GM12878 (cell line): ENCODE results near the gene SNN. TPM values are rescaled to one million over a fixed set of nuclear protein-coding genes. Genes with fewer than 3 reads are reported as not detected.
A peak's percentile ranks its signal among the peaks of the same experiment; 100 is the strongest.

Source experiments
- ATF3 ChIP-seq: IDR thresholded peaks from 2 replicates; pipeline ENCODE4 v1.6.1; 2011; ENCODE audit warnings: low read depth, mild to moderate bottlenecking, low read length, moderate library complexity, borderline replicate concordance; ENCODE audit errors: extremely low read depth
- BMI1 ChIP-seq: fragments of 450-650 bp; IDR thresholded peaks from 2 replicates; pipeline ENCODE4 v1.6.1; 2016; ENCODE audit warnings: mild to moderate bottlenecking, moderate library complexity, borderline replicate concordance
- CREM ChIP-seq: IDR thresholded peaks from 2 replicates; pipeline ENCODE4 v1.6.1; 2014; ENCODE audit warnings: antibody characterized with exemption, low read depth
- IKZF1 ChIP-seq: fragments of 450-650 bp; conservative IDR thresholded peaks from 2 replicates; pipeline ENCODE4 v1.6.1; 2017; ENCODE audit warnings: antibody characterized with exemption, mild to moderate bottlenecking
- IKZF2 ChIP-seq, 2 experiments: fragments of 450-650 bp; IDR thresholded peaks; 2 replicates each; pipeline ENCODE4 v1.6.1; 2017; ENCODE audit warnings: mild to moderate bottlenecking in 2 of 2, moderate library complexity in 2 of 2
- JUNB ChIP-seq: IDR thresholded peaks from 2 replicates; pipeline ENCODE4 v1.6.1; 2016; ENCODE audit warnings: antibody characterized with exemption, mild to moderate bottlenecking
- NFIC ChIP-seq: IDR thresholded peaks from 2 replicates; pipeline ENCODE4 v1.6.1; 2012; ENCODE audit warnings: low read depth, mild to moderate bottlenecking, inconsistent platforms, low read length, moderate library complexity
- RUNX3 ChIP-seq: IDR thresholded peaks from 2 replicates; pipeline ENCODE4 v1.6.1; 2012; ENCODE audit warnings: low read length, inconsistent platforms
- TARDBP ChIP-seq: IDR thresholded peaks from 2 replicates; pipeline ENCODE4 v1.6.1; 2016; ENCODE audit warnings: borderline replicate concordance
- ZBED1 ChIP-seq: IDR thresholded peaks from 2 replicates; pipeline ENCODE4 v1.6.1; 2016; ENCODE audit warnings: borderline replicate concordance
- polyA plus RNA-seq, 11 experiments: library from polyadenylated mRNA; depleted of rRNA in 4 of 11; unstranded in 6 of 11; stranded (reverse) in 5 of 11; fragments of >200 nt; fragmentation: Nextera tagmentation in 4 of 11; fragmentation: Illumina TruSeq in 1 of 11; extraction: Ambion mirVana in 4 of 11; extraction: Trizol in 1 of 11; gene quantifications; 1 replicate in 1 of 11; 2 replicates in 10 of 11; pipeline versions ENCODE4 v1.2.1 to v1.2.3, GENCODE V29; 2011 to 2016; ENCODE audit warnings: inconsistent platforms in 2 of 11, missing spikeins in 2 of 11, low read depth in 1 of 11
- total RNA-seq, 4 experiments: library from RNA; depleted of rRNA in 3 of 4; stranded (reverse); fragments of >200 nt in 3 of 4; fragmentation: Illumina TruSeq in 1 of 4; extraction: Trizol in 1 of 4; gene quantifications; 2 replicates each; pipeline versions ENCODE4 v1.2.1 to v1.2.3, GENCODE V29; 2013 to 2021

The SNN gene
- total and polyA plus RNA-seq, 10 of the 15 experiments (the other 5 are each of a cell fraction or from before 2014, with no cell fraction given) = 2.2 to 43.4 (median 27.8) TPM

- TF ChIP-seq ATF3 (no peak), NFIC (peak; percentile 35; the same call in 1 of the 2 replicates), JUNB (0 out of 2 replicates have a peak, but pooled peaks have one; percentile 18), CREM (0 out of 2 replicates have a peak, but pooled peaks have one; percentile 41), IKZF2 (IDR thresholded peaks at IDR 0.05) (peak; percentile 69 to 74; a peak in 3 of 4 replicates), TARDBP (no peak), BMI1 (no peak), RUNX3 (peak; percentile 25; the same call in 1 of the 2 replicates), IKZF1 (peak; percentile 53), ZBED1 (no peak)
- TF ChIP-seq, all 136 proteins: peak for 14
These were observed 59.7 kb downstream of the SNN start (continued) for GRCh38 chr16:11727796-11728543.

Other genes starting within 250 kb of the SNN start
- 111 and 121 TPM in 2 replicates for gene LITAF, start 81.5 kb upstream of the SNN start, total RNA-seq (2014; rRNA removed)
- gene LITAF, start 81.5 kb upstream of the SNN start, total RNA-seq (2014; rRNA removed; fragmentation: Illumina TruSeq; extraction: Trizol) = 124 and 125 TPM in 2 replicates
- gene LITAF, start 81.5 kb upstream of the SNN start, total RNA-seq (2021) = 168 and 173 TPM in 2 replicates
- gene LITAF, start 81.5 kb upstream of the SNN start, polyA plus RNA-seq (2011; rRNA removed) = 99.2 and 112 TPM in 2 replicates
- 196 and 211 TPM in 2 replicates for gene LITAF, start 81.5 kb upstream of the SNN start, polyA plus RNA-seq (2014; fragmentation: Illumina TruSeq; extraction: Trizol)
- 100 to 1,000 TPM; 144 to 195 TPM for gene LITAF, start 81.5 kb upstream of the SNN start, polyA plus RNA-seq (2014; fragmentation: Nextera tagmentation; extraction: Ambion mirVana)
- 103 and 115 TPM in 2 replicates for gene LITAF, start 81.5 kb upstream of the SNN start, polyA plus RNA-seq (2014; rRNA removed)
- gene LITAF, start 81.5 kb upstream of the SNN start, polyA plus RNA-seq (2016; fragmentation: Nextera tagmentation; extraction: Ambion mirVana) = 100 to 1,000 TPM; 150 to 154 TPM
- gene TXNDC11, start 74.4 kb downstream of the SNN start, total RNA-seq (2014; rRNA removed) = 54.4 and 59.1 TPM in 2 replicates
- gene TXNDC11, start 74.4 kb downstream of the SNN start, total RNA-seq (2014; rRNA removed; fragmentation: Illumina TruSeq; extraction: Trizol) = 33.3 and 43.1 TPM in 2 replicates
- 45.8 and 51.8 TPM in 2 replicates for gene TXNDC11, start 74.4 kb downstream of the SNN start, total RNA-seq (2021)
- 71.0 and 86.7 TPM in 2 replicates for gene TXNDC11, start 74.4 kb downstream of the SNN start, polyA plus RNA-seq (2011; rRNA removed)
- gene TXNDC11, start 74.4 kb downstream of the SNN start, polyA plus RNA-seq (2014; fragmentation: Illumina TruSeq; extraction: Trizol) = 40.7 and 49.9 TPM in 2 replicates
- gene TXNDC11, start 74.4 kb downstream of the SNN start, polyA plus RNA-seq (2014; fragmentation: Nextera tagmentation; extraction: Ambion mirVana) = 1 to 10 TPM; 1.7 to 7.3 TPM
- gene TXNDC11, start 74.4 kb downstream of the SNN start, polyA plus RNA-seq (2014; rRNA removed) = 57.0 and 59.9 TPM in 2 replicates
- gene TXNDC11, start 74.4 kb downstream of the SNN start, polyA plus RNA-seq (2016; fragmentation: Nextera tagmentation; extraction: Ambion mirVana) = 10 to 100 TPM; 69.8 to 70.7 TPM
- gene ZC3H7A, start 128.8 kb downstream of the SNN start, total RNA-seq (2014; rRNA removed) = 53.8 and 61.9 TPM in 2 replicates
- 63.2 and 68.6 TPM in 2 replicates for gene ZC3H7A, start 128.8 kb downstream of the SNN start, total RNA-seq (2014; rRNA removed; fragmentation: Illumina TruSeq; extraction: Trizol)
- gene ZC3H7A, start 128.8 kb downstream of the SNN start, total RNA-seq (2021) = 67.0 and 67.9 TPM in 2 replicates
- gene ZC3H7A, start 128.8 kb downstream of the SNN start, polyA plus RNA-seq (2011; rRNA removed) = 188 and 243 TPM in 2 replicates
- 94.8 and 123 TPM in 2 replicates for gene ZC3H7A, start 128.8 kb downstream of the SNN start, polyA plus RNA-seq (2014; fragmentation: Illumina TruSeq; extraction: Trizol)
- gene ZC3H7A, start 128.8 kb downstream of the SNN start, polyA plus RNA-seq (2014; fragmentation: Nextera tagmentation; extraction: Ambion mirVana) = 10 to 100 TPM; 46.3 to 77.8 TPM
- gene ZC3H7A, start 128.8 kb downstream of the SNN start, polyA plus RNA-seq (2014; rRNA removed) = 54.6 and 56.6 TPM in 2 replicates
- 10 to 100 TPM; 69.4 to 70.0 TPM for gene ZC3H7A, start 128.8 kb downstream of the SNN start, polyA plus RNA-seq (2016; fragmentation: Nextera tagmentation; extraction: Ambion mirVana)
- gene RSL1D1, start 183.1 kb downstream of the SNN start, total RNA-seq (2014; rRNA removed) = 106 and 169 TPM in 2 replicates
- gene RSL1D1, start 183.1 kb downstream of the SNN start, total RNA-seq (2014; rRNA removed; fragmentation: Illumina TruSeq; extraction: Trizol) = 298 and 321 TPM in 2 replicates
- 191 and 195 TPM in 2 replicates for gene RSL1D1, start 183.1 kb downstream of the SNN start, total RNA-seq (2021)
- gene RSL1D1, start 183.1 kb downstream of the SNN start, polyA plus RNA-seq (2011; rRNA removed) = 182 and 374 TPM in 2 replicates
- gene RSL1D1, start 183.1 kb downstream of the SNN start, polyA plus RNA-seq (2014; fragmentation: Illumina TruSeq; extraction: Trizol) = 535 and 601 TPM in 2 replicates
- gene RSL1D1, start 183.1 kb downstream of the SNN start, polyA plus RNA-seq (2014; fragmentation: Nextera tagmentation; extraction: Ambion mirVana) = 100 to 1,000 TPM; 288 to 367 TPM
- 139 and 173 TPM in 2 replicates for gene RSL1D1, start 183.1 kb downstream of the SNN start, polyA plus RNA-seq (2014; rRNA removed)
- gene RSL1D1, start 183.1 kb downstream of the SNN start, polyA plus RNA-seq (2016; fragmentation: Nextera tagmentation; extraction: Ambion mirVana) = 100 to 1,000 TPM; 366 to 393 TPM
- gene GSPT1, start 247.5 kb downstream of the SNN start, total RNA-seq (2014; rRNA removed) = 61.3 and 75.8 TPM in 2 replicates
- 92.3 and 95.8 TPM in 2 replicates for gene GSPT1, start 247.5 kb downstream of the SNN start, total RNA-seq (2014; rRNA removed; fragmentation: Illumina TruSeq; extraction: Trizol)
- 138 and 142 TPM in 2 replicates for gene GSPT1, start 247.5 kb downstream of the SNN start, total RNA-seq (2021)
- 104 and 122 TPM in 2 replicates for gene GSPT1, start 247.5 kb downstream of the SNN start, polyA plus RNA-seq (2011; rRNA removed)
- gene GSPT1, start 247.5 kb downstream of the SNN start, polyA plus RNA-seq (2014; fragmentation: Illumina TruSeq; extraction: Trizol) = 168 and 192 TPM in 2 replicates
- 10 to 100 TPM; 46.7 to 63.5 TPM for gene GSPT1, start 247.5 kb downstream of the SNN start, polyA plus RNA-seq (2014; fragmentation: Nextera tagmentation; extraction: Ambion mirVana)
- gene GSPT1, start 247.5 kb downstream of the SNN start, polyA plus RNA-seq (2014; rRNA removed) = 69.6 and 72.2 TPM in 2 replicates
- 100 to 1,000 TPM; 139 to 181 TPM for gene GSPT1, start 247.5 kb downstream of the SNN start, polyA plus RNA-seq (2016; fragmentation: Nextera tagmentation; extraction: Ambion mirVana)